ENCODE measurements around the gene NFIB. TPM values are rescaled to one million over a fixed set of nuclear protein-coding genes. Genes with fewer than 3 reads are reported as not detected.

Gene NFIB
- polyA plus RNA-seq, 2 of the 4 experiments (the other 2 are of a cell fraction): 10.7 to 21.7 TPM

GRCh38 chr9:14260101-14260500 lies 53.8 kb downstream of the NFIB start:
- CTCF ChIA-PET: interaction anchor here (1.5 to 1.7 kb wide), 3 partner anchors 10 to 28 kb away, joined by 3 to 4 read pairs (median 4); no protein-coding TSS in a partner anchor

GRCh38 chr9:14258660-14259239 lies 55.2 kb downstream of the NFIB start:
- POLR2A ChIA-PET: no interaction called here
- CTCF ChIA-PET: no interaction called here
- no peak for FAIRE-seq
- TF ChIP-seq ZC3H11A (IDR thresholded peaks at IDR 0.05): no peak
- no peak for TF ChIP-seq HOXA7 (CRISPR knock-in tag; IDR thresholded peaks at IDR 0.05)
- no peaks in the 10 kb centered on the region for H3K9me3 ChIP-seq
- no peak overlapping the region; a peak in 1 of 6 replicates for H3K27ac ChIP-seq
- WGBS (ENCODE audit: missing lambda C conversion rate): 70% methylated on average over 4 of the region's 4 CpGs
- H3K4me3 ChIP-seq: no peak overlapping the region
- H3K4me2 ChIP-seq: peak overlapping the region; percentile 17; the same call in 2 of the 3 replicates
- no peak for DNase-seq (ENCODE audit: low read depth in 1 of 2, low spot score in 1 of 2)
- H3K4me1 ChIP-seq: peaks cover 35% of the 10 kb centered on the region
- no peak for ATAC-seq

More at GRCh38 chr9:14260101-14260500, 53.8 kb downstream of the NFIB start:
- FAIRE-seq (no peak), DNase-seq (ENCODE audit: low read depth in 1 of 2, low spot score in 1 of 2) (no peak), ATAC-seq (peak in 1 of 2 experiments; percentile 36; a peak in 1 of 6 replicates)
- H3K9me3 ChIP-seq: no peaks in the 10 kb centered on the region
- no peak overlapping the region for H3K27ac ChIP-seq
- peaks cover 35% of the 10 kb centered on the region for H3K4me1 ChIP-seq
- no peak overlapping the region for H3K4me3 ChIP-seq
- H3K4me2 ChIP-seq: no peak overlapping the region
- POLR2A ChIA-PET: no interaction called here
- TF ChIP-seq ZFP36 (IDR thresholded peaks at IDR 0.05; ENCODE audit: borderline replicate concordance, partially characterized antibody) (no peak), TP53 (CRISPR knock-in tag; IDR thresholded peaks at IDR 0.05) (no peak), MAX (IDR thresholded peaks at IDR 0.05) (no peak), ZSCAN20 (CRISPR knock-in tag; IDR thresholded peaks at IDR 0.05) (no peak), ESRRA (IDR thresholded peaks at IDR 0.05; ENCODE audit: borderline replicate concordance, low read length) (no peak), FOSB (CRISPR knock-in tag; IDR thresholded peaks at IDR 0.05) (no peak), RNF2 (IDR thresholded peaks at IDR 0.05; ENCODE audit: borderline replicate concordance, low read depth) (no peak), PBX3 (IDR thresholded peaks at IDR 0.05) (no peak), CTCF (IDR thresholded peaks at IDR 0.05) (no peak), BCL3 (IDR thresholded peaks at IDR 0.05) (no peak), JUN (IDR thresholded peaks at IDR 0.05) (no peak), EHMT2 (IDR thresholded peaks at IDR 0.05; ENCODE audit: low read depth) (no peak)
- 89% methylated on average over 4 of the region's 4 CpGs for WGBS (ENCODE audit: missing lambda C conversion rate)

- H3K4me2 ChIP-seq: no peak overlapping the region
- peak overlapping the region in 1 of 2 experiments; percentile 14; a peak in 1 of 6 replicates for H3K27ac ChIP-seq
- H3K9me3 ChIP-seq: no peaks in the 10 kb centered on the region
- no peak for DNase-seq (ENCODE audit: low read depth in 1 of 2, low spot score in 1 of 2)
- H3K4me1 ChIP-seq: peaks cover 38% of the 10 kb centered on the region
- POLR2A ChIA-PET: no interaction called here
- CTCF ChIA-PET: no interaction called here
- FAIRE-seq: no peak
- no peak overlapping the region for H3K4me3 ChIP-seq
- ATAC-seq: no peak
- TF ChIP-seq KDM1A (IDR thresholded peaks at IDR 0.05; ENCODE audit: low read depth) (no peak), CTCF (IDR thresholded peaks at IDR 0.05) (no peak), CEBPB (IDR thresholded peaks at IDR 0.05) (no peak), HOXB5 (CRISPR knock-in tag; IDR thresholded peaks at IDR 0.05) (no peak), ZFP36 (IDR thresholded peaks at IDR 0.05; ENCODE audit: borderline replicate concordance, partially characterized antibody) (no peak), MAZ (IDR thresholded peaks at IDR 0.05; ENCODE audit: borderline replicate concordance, low read depth, low read length) (no peak), POLR2AphosphoS2 (conservative IDR thresholded peaks at IDR 0.05; ENCODE audit: low read length) (no peak), ZC3H11A (IDR thresholded peaks at IDR 0.05) (no peak), SREBF2 (IDR thresholded peaks at IDR 0.05) (no peak), TP53 (CRISPR knock-in tag; IDR thresholded peaks at IDR 0.05) (no peak), GATA3 (IDR thresholded peaks at IDR 0.05; ENCODE audit: borderline replicate concordance) (no peak), USF2 (IDR thresholded peaks at IDR 0.05) (no peak), MAFK (IDR thresholded peaks at IDR 0.05; ENCODE audit: partially characterized antibody) (no peak), CHD2 (IDR thresholded peaks at IDR 0.05; ENCODE audit: low read length, partially characterized antibody) (no peak), HOXA7 (CRISPR knock-in tag; IDR thresholded peaks at IDR 0.05) (no peak), PBX3 (IDR thresholded peaks at IDR 0.05) (no peak)
Measured at GRCh38 chr9:14258156-14258555, 55.8 kb downstream of the NFIB start.

Data from A549 (cell line).